A549 (cell line): Measurements from ENCODE around the gene SLU7. TPM values are rescaled to one million over a fixed set of nuclear protein-coding genes. Genes with fewer than 3 reads are reported as not detected.

Experiments
- ATAC-seq, 2 experiments: fragments of 200-7000 bp in 1 of 2; fragments of >200 bp in 1 of 2; cut with Nextera tagmentation in 1 of 2; cut with Tn5 transposase in 1 of 2; 3 replicates each; pipeline versions ENCODE4 v1.8.0 to v1.9.1; 2018 to 2020; ENCODE audit warnings: mild to moderate bottlenecking in 1 of 2, moderate library complexity in 1 of 2
- CTCF ChIA-PET: fragments of 300-600 bp; sonication (Branson Sonifier 250); formaldehyde crosslinking; extraction: SDS; loops from one replicate; lab custom pipeline; 2021; ENCODE audit warnings: antibody characterized with exemption, inconsistent platforms; lab: Yijun Ruan, JAX
- POLR2A ChIA-PET: fragments of 350-600 bp; formaldehyde crosslinking; extraction: SDS; loops from one replicate; lab custom pipeline; 2021; ENCODE audit warnings: antibody characterized with exemption, inconsistent platforms; lab: Yijun Ruan, JAX
- DNase-seq, 2 experiments: peaks; one replicate each; pipeline versions ENCODE4 v3.0.0 to v3.0.0-alpha.2; 2011 to 2016; ENCODE audit warnings: low read depth in 1 of 2, low spot score in 1 of 2
- FAIRE-seq: peaks from 2 replicates; lab custom pipeline; 2011; peaks lifted over from hg19 to GRCh38; lab: Jason Lieb, UNC
- H3K27ac ChIP-seq, 2 experiments: fragments of >200 bp; sonication (Bioruptor Twin); formaldehyde crosslinking; 3 replicates each; pipeline ENCODE4 v1.5.1; 2016 to 2017
- H3K4me1 ChIP-seq: fragments of >200 bp; sonication (Bioruptor Twin); formaldehyde crosslinking; 3 replicates; pipeline ENCODE4 v1.6.1; 2016
- H3K4me2 ChIP-seq: fragments of >200 bp; sonication (Bioruptor Twin); formaldehyde crosslinking; 3 replicates; pipeline ENCODE4 v1.6.1; 2016
- H3K4me3 ChIP-seq: fragments of >200 bp; sonication (Bioruptor Twin); formaldehyde crosslinking; 3 replicates; pipeline ENCODE4 v1.5.1; 2016
- H3K9me3 ChIP-seq: fragments of >200 bp; sonication (Bioruptor Twin); formaldehyde crosslinking; 3 replicates; pipeline ENCODE4 v1.6.1; 2016
- CBX8 ChIP-seq: fragments of 200-600 bp; sonication (generic); IDR thresholded peaks from 2 replicates; pipeline ENCODE4 v1.6.1; 2016
- CTCF ChIP-seq: fragments of >200 bp; sonication (Bioruptor Twin); formaldehyde crosslinking; IDR thresholded peaks from 3 replicates; pipeline ENCODE4 v1.5.1; 2016
- EHMT2 ChIP-seq: fragments of 200-600 bp; sonication (generic); IDR thresholded peaks from 2 replicates; pipeline ENCODE4 v1.6.1; 2016; ENCODE audit warnings: antibody characterized with exemption, low read depth, mild to moderate bottlenecking, moderate library complexity
- HEYL ChIP-seq: fragments of 250-450 bp; sonication (Bioruptor Pico); IDR thresholded peaks from 2 replicates; pipeline ENCODE4 v1.8.0; 2021; ENCODE audit warnings: mild to moderate bottlenecking, moderate library complexity
- HOXB5 ChIP-seq: fragments of 250-450 bp; sonication (Bioruptor Pico); IDR thresholded peaks from 2 replicates; pipeline ENCODE4 v1.5.0; 2020; ENCODE audit warnings: mild to moderate bottlenecking, moderate library complexity
- JUNB ChIP-seq: fragments of >200 bp; sonication (Bioruptor Twin); formaldehyde crosslinking; IDR thresholded peaks from 2 replicates; pipeline ENCODE4 v1.6.1; 2016
- KDM1A ChIP-seq: fragments of 200-600 bp; sonication (generic); IDR thresholded peaks from 2 replicates; pipeline ENCODE4 v1.6.1; 2016; ENCODE audit warnings: low read depth, mild to moderate bottlenecking
- MYC ChIP-seq: IDR thresholded peaks from 2 replicates; pipeline ENCODE4 v1.6.1; 2012; ENCODE audit warnings: mild to moderate bottlenecking, inconsistent platforms, low read length, improper control_type of control experiment, borderline replicate concordance
- NPAS2 ChIP-seq: fragments of 250-450 bp; sonication (Bioruptor Pico); IDR thresholded peaks from 2 replicates; pipeline ENCODE4 v1.8.0; 2022; ENCODE audit warnings: mild to moderate bottlenecking, moderate library complexity, borderline replicate concordance
- NR3C1 ChIP-seq: fragments of >200 bp; sonication (Bioruptor Twin); formaldehyde crosslinking; IDR thresholded peaks from 3 replicates; pipeline ENCODE4 v1.6.1; 2017
- RAD21 ChIP-seq, 2 experiments: fragments of >200 bp in 1 of 2; sonication (Bioruptor Twin) in 1 of 2; formaldehyde crosslinking in 1 of 2; IDR thresholded peaks in 1 of 2; conservative IDR thresholded peaks in 1 of 2; 2 replicates in 1 of 2; 3 replicates in 1 of 2; pipeline ENCODE4 v1.6.1; 2012 to 2018; ENCODE audit warnings: inconsistent platforms in 1 of 2
- RARB ChIP-seq: fragments of 250-450 bp; sonication (Bioruptor Pico); IDR thresholded peaks from 2 replicates; pipeline ENCODE4 v1.8.0; 2021; ENCODE audit warnings: mild to moderate bottlenecking, moderate library complexity
- REST ChIP-seq: fragments of 200-600 bp; sonication (generic); IDR thresholded peaks from 2 replicates; pipeline ENCODE4 v1.6.1; 2016; ENCODE audit warnings: antibody characterized with exemption, mild to moderate bottlenecking, moderate library complexity
- TP53 ChIP-seq: fragments of 250-450 bp; sonication (Bioruptor Pico); IDR thresholded peaks from 2 replicates; pipeline ENCODE4 v1.5.0; 2021; ENCODE audit warnings: mild to moderate bottlenecking, moderate library complexity
- ZFP36 ChIP-seq: fragments of 450-650 bp; IDR thresholded peaks from 2 replicates; pipeline ENCODE4 v1.6.1; 2014; ENCODE audit warnings: borderline replicate concordance; ENCODE audit not compliant: partially characterized antibody
- ZNF302 ChIP-seq: fragments of 250-450 bp; sonication (Bioruptor Pico); IDR thresholded peaks from 2 replicates; pipeline ENCODE4 v1.9.0; 2021; ENCODE audit warnings: inconsistent platforms, mild to moderate bottlenecking, moderate library complexity
- ZSCAN20 ChIP-seq: fragments of 250-450 bp; sonication (Bioruptor Pico); IDR thresholded peaks from 2 replicates; pipeline ENCODE4 v1.8.0; 2022; ENCODE audit warnings: mild to moderate bottlenecking, moderate library complexity
- WGBS: methylation state at CpG from one replicate; pipeline ENCODE4 v1.1.6; 2017; ENCODE audit errors: missing lambda C conversion rate; 5-methylcytosine and 5-hydroxymethylcytosine counted together
- polyA plus RNA-seq, 4 experiments: library from polyadenylated mRNA; depleted of rRNA in 3 of 4; stranded (reverse); fragments of >200 nt; fragmentation: RNase III in 1 of 4; extraction: RNeasy Plus Mini Kit Qiagen cat#74134 plus additional on column Dnase treatment in 1 of 4; gene quantifications; 2 replicates in 3 of 4; 3 replicates in 1 of 4; pipeline ENCODE4 v1.2.3, GENCODE V29; 2011 to 2017
- TF ChIP-seq, protein P1 (sequence below): IDR thresholded peaks from 2 replicates; pipeline ENCODE4 v1.6.1; 2012; ENCODE audit warnings: low read depth, borderline replicate concordance
- TF ChIP-seq, protein P2 (sequence below): IDR thresholded peaks from 2 replicates; pipeline ENCODE4 v1.6.1; 2012
- TF ChIP-seq, protein P3 (sequence below): fragments of >200 bp; sonication (Bioruptor Twin); formaldehyde crosslinking; IDR thresholded peaks from 3 replicates; pipeline ENCODE4 v1.6.1; 2016

The SLU7 gene
- polyA plus RNA-seq, 2 of the 4 experiments (the other 2 are of a cell fraction) = 67.0 to 75.5 TPM

GRCh38 chr5:160461378-160461777, 42.5 kb upstream of the SLU7 start:
- ATAC-seq (no peak), DNase-seq (no peak), FAIRE-seq (no peak)
- WGBS = 90% methylated on average over 6 of the region's 6 CpGs
- Histone ChIP-seq H3K9me3 (no peaks in the 10 kb centered on the region), H3K27ac (no peak overlapping the region), H3K4me3 (no peak overlapping the region), H3K4me1 (0 out of 3 replicates have a peak, but pooled peaks cover 5% of the 10 kb centered on the region), H3K4me2 (no peak overlapping the region)
- ChIA-PET CTCF (interaction anchor here (1.0 to 1.8 kb wide), 2 partner anchors 13 to 23 kb away, joined by 4 to 16 read pairs; no protein-coding TSS in a partner anchor), POLR2A (no interaction called here)
- TF ChIP-seq TP53 (CRISPR knock-in tag) = no peak
- no peak for TF ChIP-seq NPAS2 (CRISPR knock-in tag)
- TF ChIP-seq CBX8 = no peak
- no peak for TF ChIP-seq EHMT2

DNA sequence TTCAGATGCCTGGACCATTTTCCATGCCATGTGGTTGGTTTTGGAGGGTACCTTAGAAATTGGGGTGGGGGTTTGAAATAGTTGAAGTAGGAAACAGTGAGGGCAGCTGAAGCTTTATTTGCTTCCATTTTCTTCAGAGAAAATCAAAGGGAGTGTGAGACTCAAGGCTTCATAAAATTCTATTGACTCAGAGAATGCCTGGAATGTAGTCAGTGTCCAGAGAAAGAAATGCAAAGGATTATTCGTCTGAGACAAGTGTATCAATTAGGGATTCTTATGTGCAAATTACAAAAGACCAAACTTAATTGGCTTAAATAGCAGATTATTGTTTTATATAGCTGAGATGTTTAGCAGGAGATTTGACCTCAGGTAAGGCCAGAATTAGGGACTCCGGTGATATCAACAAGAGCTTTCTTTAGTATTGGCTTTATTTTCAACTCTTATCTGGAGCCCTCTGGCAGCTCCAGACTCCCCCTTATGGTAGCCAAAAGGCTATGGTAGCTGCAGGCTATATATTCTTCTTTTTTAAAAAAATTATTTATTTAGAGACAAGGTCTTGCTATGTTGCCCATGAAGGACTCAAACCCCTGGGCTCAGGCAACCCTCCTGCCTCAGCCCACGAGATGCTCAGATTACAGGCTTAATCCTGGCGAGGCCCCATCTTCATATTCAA, 41.6 kb upstream of the SLU7 start:
- ATAC-seq = peak in 1 of 2 experiments; percentile 52; a peak in 2 of 6 replicates
- CTCF ChIA-PET = interaction anchor here (1.0 to 1.8 kb wide), 3 partner anchors 10 to 22 kb away, joined by 4 to 16 read pairs (median 4); no protein-coding TSS in a partner anchor
- 48% methylated on average over 4 of the region's 4 CpGs for WGBS
- DNase-seq = no peak
- TF ChIP-seq, protein P1, sequence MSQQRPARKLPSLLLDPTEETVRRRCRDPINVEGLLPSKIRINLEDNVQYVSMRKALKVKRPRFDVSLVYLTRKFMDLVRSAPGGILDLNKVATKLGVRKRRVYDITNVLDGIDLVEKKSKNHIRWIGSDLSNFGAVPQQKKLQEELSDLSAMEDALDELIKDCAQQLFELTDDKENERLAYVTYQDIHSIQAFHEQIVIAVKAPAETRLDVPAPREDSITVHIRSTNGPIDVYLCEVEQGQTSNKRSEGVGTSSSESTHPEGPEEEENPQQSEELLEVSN = no peak
- TF ChIP-seq, protein P2, sequence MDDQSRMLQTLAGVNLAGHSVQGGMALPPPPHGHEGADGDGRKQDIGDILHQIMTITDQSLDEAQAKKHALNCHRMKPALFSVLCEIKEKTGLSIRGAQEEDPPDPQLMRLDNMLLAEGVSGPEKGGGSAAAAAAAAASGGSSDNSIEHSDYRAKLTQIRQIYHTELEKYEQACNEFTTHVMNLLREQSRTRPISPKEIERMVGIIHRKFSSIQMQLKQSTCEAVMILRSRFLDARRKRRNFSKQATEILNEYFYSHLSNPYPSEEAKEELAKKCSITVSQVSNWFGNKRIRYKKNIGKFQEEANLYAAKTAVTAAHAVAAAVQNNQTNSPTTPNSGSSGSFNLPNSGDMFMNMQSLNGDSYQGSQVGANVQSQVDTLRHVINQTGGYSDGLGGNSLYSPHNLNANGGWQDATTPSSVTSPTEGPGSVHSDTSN = no peak
- TF ChIP-seq MYC (no peak), ZFP36 (no peak), KDM1A (no peak), ZNF302 (CRISPR knock-in tag) (no peak), JUNB (no peak), REST (no peak), HOXB5 (CRISPR knock-in tag) (no peak), RAD21 (conservative IDR thresholded peaks at IDR 0.05 in 1 of 2, IDR thresholded peaks at IDR 0.05 in 1 of 2) (no peak), RARB (CRISPR knock-in tag) (no peak), NR3C1 (no peak), HEYL (CRISPR knock-in tag) (no peak), CTCF (no peak), ZSCAN20 (CRISPR knock-in tag) (no peak)
- TF ChIP-seq, protein P3, sequence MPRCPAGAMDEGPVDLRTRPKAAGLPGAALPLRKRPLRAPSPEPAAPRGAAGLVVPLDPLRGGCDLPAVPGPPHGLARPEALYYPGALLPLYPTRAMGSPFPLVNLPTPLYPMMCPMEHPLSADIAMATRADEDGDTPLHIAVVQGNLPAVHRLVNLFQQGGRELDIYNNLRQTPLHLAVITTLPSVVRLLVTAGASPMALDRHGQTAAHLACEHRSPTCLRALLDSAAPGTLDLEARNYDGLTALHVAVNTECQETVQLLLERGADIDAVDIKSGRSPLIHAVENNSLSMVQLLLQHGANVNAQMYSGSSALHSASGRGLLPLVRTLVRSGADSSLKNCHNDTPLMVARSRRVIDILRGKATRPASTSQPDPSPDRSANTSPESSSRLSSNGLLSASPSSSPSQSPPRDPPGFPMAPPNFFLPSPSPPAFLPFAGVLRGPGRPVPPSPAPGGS = no peak
- no peaks in the 10 kb centered on the region for H3K9me3 ChIP-seq
- no peak overlapping the region for H3K27ac ChIP-seq
- H3K4me1 ChIP-seq = 0 out of 3 replicates have a peak, but pooled peaks cover 5% of the 10 kb centered on the region
- FAIRE-seq = no peak
- H3K4me2 ChIP-seq = no peak overlapping the region
- no peak overlapping the region for H3K4me3 ChIP-seq
- POLR2A ChIA-PET = no interaction called here
